ENCODE results near the gene PCDHB3.
"Not testable (repeated sequence)": the region's sequence is repeated elsewhere in the genome, so short reads cannot be mapped to it uniquely, and the experiment has no call there.

Gene PCDHB3

GRCh38 chr5:141135718-141136266, 35.5 kb downstream of the PCDHB3 start:
- in situ Hi-C loops (cut with MboI; ENCODE audit: low sequenced_read_pairs), result no loop called here

- in situ Hi-C loops (cut with MboI; ENCODE audit: low sequenced_read_pairs), result not testable (repeated sequence)
Measured at GRCh38 chr5:141137346-141137745, 37.1 kb downstream of the PCDHB3 start.

GRCh38 chr5:141149812-141150211, 49.5 kb downstream of the PCDHB3 start, which contains the start of gene PCDHB6:
Gene PCDHB6, plus strand, starts transcription at chr5:141150057. Its CDS starts 201 bp downstream, at chr5:141150258.
- in situ Hi-C loops (cut with MboI; ENCODE audit: low sequenced_read_pairs), result no loop called here

- in situ Hi-C loops (cut with MboI; ENCODE audit: low sequenced_read_pairs), result no loop called here
Measured at GRCh38 chr5:141150224-141150992, 50.1 kb downstream of the PCDHB3 start.

GRCh38 chr5:141150993-141151325, 50.7 kb downstream of the PCDHB3 start:
- in situ Hi-C loops (cut with MboI; ENCODE audit: low sequenced_read_pairs), result no loop called here

GRCh38 chr5:141151632-141152031, 51.4 kb downstream of the PCDHB3 start:
- in situ Hi-C loops (cut with MboI; ENCODE audit: low sequenced_read_pairs), result not testable (repeated sequence)

- in situ Hi-C loops (cut with MboI; ENCODE audit: low sequenced_read_pairs), result not testable (repeated sequence)
Measured at GRCh38 chr5:141152096-141152495, 51.8 kb downstream of the PCDHB3 start.
